SK-N-MC (cell line): ENCODE measurements around the gene SH3PXD2B.

Experiments
- EZH2 ChIP-seq: fragments of 200-600 bp; sonication (generic); IDR thresholded peaks from one replicate; pipeline ENCODE4 v1.6.1; 2017; ENCODE audit warnings: antibody characterized with exemption
- FOXP2 ChIP-seq: optimal IDR thresholded peaks from 2 replicates; pipeline ENCODE3; 2011; ENCODE audit warnings: mild to moderate bottlenecking, moderate library complexity; ENCODE audit not compliant: insufficient read depth; ENCODE audit errors: extremely low read length, control extremely low read depth
- POLR2AphosphoS5 ChIP-seq: IDR thresholded peaks from 2 replicates; pipeline ENCODE4 v1.6.1; 2012; ENCODE audit warnings: mild to moderate bottlenecking, low read depth, low read length, borderline replicate concordance

GRCh38 chr5:172407241-172407691 lies 47.1 kb downstream of the SH3PXD2B start:
- TF ChIP-seq POLR2AphosphoS5 = no peak
- TF ChIP-seq EZH2 = no peak
- no peak for TF ChIP-seq FOXP2
